RWPE1 (cell line): Measurements from ENCODE around the gene FREM2.
A peak's percentile ranks its signal among the peaks of the same experiment; 100 is the strongest.

Experiments used
- CTCF ChIA-PET: fragments of 350-600 bp; sonication (Branson Sonifier 250); formaldehyde crosslinking; extraction: SDS; loops from one replicate; lab custom pipeline; 2021; lab: Yijun Ruan, JAX
- POLR2A ChIA-PET: fragments of 400-600 bp; formaldehyde crosslinking; extraction: SDS; loops from one replicate; lab custom pipeline; 2020; ENCODE audit warnings: antibody characterized with exemption; ENCODE audit not compliant: low non-redundant PET; lab: Yijun Ruan, JAX
- DNase-seq: peaks from one replicate; pipeline ENCODE4 v3.0.0; 2012; ENCODE audit warnings: low spot score
- H3K27ac ChIP-seq: fragments of 450-650 bp; 2 replicates; pipeline ENCODE4 v1.5.1; 2017
- TF ChIP-seq, protein P1 (sequence below): fragments of 450-650 bp; conservative IDR thresholded peaks from 2 replicates; pipeline ENCODE4 v1.5.1; 2017; ENCODE audit warnings: low read depth, mild to moderate bottlenecking

FREM2 gene

DNA sequence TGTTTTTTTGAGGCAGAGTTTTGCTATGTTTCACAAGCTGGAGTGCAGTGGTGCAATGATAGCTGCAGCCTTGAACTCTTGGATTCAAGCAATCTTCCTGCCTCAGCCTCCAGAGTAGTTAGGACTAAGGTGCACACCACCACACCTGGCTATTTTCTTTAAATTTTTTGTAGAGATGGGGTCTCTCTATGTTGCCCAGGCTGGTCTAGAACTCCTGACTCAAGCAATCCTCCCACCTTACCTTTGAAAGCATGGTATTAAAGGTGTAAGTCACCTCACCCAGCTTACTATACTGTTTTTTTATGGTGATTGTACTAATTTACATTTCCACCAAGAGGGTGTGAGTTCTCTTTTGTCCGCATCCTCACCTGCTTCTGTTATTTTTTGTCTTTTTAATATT lies 110.0 kb downstream of the FREM2 start:
- POLR2A ChIA-PET = no interaction called here
- CTCF ChIA-PET = no interaction called here
- TF ChIP-seq, protein P1, sequence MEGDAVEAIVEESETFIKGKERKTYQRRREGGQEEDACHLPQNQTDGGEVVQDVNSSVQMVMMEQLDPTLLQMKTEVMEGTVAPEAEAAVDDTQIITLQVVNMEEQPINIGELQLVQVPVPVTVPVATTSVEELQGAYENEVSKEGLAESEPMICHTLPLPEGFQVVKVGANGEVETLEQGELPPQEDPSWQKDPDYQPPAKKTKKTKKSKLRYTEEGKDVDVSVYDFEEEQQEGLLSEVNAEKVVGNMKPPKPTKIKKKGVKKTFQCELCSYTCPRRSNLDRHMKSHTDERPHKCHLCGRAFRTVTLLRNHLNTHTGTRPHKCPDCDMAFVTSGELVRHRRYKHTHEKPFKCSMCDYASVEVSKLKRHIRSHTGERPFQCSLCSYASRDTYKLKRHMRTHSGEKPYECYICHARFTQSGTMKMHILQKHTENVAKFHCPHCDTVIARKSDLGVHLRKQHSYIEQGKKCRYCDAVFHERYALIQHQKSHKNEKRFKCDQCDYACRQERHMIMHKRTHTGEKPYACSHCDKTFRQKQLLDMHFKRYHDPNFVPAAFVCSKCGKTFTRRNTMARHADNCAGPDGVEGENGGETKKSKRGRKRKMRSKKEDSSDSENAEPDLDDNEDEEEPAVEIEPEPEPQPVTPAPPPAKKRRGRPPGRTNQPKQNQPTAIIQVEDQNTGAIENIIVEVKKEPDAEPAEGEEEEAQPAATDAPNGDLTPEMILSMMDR = no peak
- H3K27ac ChIP-seq = no peak overlapping the region
- no peak for DNase-seq

DNA sequence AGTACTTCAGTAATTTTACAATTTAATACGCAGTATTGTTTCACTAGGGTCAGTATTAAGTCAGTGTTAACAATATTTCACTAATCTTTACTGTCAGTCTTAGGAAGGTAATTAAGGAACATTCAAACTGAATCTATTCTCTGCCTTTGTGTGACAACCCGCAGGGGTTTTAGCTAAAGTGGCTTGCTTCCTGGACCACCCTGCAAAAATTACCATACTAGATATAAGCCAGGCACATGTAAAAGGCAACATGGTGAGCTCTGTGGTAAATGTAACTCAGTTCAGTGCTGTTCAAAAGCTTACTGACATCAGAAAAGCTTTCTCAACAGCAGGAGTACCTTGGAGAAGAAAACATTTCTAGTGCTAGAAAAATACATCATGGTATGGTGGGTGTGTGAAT lies 116.7 kb downstream of the FREM2 start:
- ChIA-PET POLR2A (no interaction called here), CTCF (no interaction called here)
- no peak overlapping the region for H3K27ac ChIP-seq
- TF ChIP-seq, protein P1 = no peak
- no peak for DNase-seq

DNA sequence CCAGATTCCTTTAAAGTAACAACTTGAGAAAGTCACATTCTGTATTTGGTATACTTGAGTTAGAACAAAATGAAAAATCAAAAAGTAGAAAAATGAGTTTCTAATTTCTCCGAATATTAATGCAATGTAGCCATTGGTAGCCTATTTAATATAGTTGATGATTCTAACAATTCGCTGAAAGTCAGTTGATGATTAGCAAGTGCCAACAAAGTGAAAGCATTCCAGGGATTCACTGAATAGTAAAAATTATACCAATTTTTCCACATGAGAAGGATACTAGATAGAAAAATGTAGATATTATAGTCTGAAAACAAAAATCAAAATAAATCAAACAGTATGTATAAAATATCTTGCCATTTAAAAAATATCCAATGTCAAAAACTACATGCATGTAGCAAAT lies 117.2 kb downstream of the FREM2 start:
- no peak for DNase-seq
- ChIA-PET POLR2A (no interaction called here), CTCF (no interaction called here)
- H3K27ac ChIP-seq = no peak overlapping the region
- TF ChIP-seq, protein P1 = no peak

DNA sequence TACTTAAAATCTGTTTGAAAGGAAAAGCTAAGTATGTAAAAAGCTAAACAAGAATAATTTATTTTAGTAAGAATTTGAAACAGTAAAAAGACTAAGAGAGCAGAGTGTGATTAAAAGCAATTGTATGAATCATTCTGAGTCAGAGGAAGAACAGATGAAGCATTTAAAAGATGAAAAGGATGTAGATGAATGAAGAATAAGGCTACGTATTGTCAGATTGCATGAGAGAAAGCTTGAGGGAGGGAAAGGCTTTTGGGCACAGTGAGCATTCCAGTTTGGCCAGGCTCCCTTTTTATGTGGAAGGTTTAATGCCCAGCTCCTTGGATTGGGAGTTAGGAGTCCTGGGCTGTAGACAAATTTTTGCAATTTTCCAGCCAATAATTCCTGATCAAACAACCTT lies 117.7 kb downstream of the FREM2 start:
- POLR2A ChIA-PET = no interaction called here
- TF ChIP-seq, protein P1 = no peak
- CTCF ChIA-PET = no interaction called here
- no peak overlapping the region for H3K27ac ChIP-seq
- DNase-seq = peak; percentile 10

DNA sequence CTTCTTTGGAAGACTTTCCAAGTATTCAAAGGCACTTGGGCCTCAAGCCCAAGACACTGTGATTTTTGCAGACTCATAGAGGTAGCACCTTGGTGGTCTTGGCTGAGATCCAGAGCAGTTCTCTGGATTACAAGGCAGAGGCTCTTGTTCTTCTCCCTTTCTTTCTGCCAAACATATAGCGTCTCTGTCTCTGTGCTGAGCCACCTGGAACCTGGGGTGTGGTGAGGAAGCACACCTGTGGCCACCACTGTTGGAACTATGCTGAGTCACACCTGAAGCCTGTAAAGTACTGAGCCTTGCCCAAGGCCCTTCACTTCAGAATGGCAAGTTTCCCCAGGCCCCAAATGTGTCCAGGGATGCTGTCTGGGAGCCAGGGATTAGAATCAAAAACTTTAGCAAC lies 127.5 kb downstream of the FREM2 start:
- ChIA-PET POLR2A (no interaction called here), CTCF (no interaction called here)
- no peak overlapping the region for H3K27ac ChIP-seq
- TF ChIP-seq, protein P1 = no peak
- DNase-seq = no peak

DNA sequence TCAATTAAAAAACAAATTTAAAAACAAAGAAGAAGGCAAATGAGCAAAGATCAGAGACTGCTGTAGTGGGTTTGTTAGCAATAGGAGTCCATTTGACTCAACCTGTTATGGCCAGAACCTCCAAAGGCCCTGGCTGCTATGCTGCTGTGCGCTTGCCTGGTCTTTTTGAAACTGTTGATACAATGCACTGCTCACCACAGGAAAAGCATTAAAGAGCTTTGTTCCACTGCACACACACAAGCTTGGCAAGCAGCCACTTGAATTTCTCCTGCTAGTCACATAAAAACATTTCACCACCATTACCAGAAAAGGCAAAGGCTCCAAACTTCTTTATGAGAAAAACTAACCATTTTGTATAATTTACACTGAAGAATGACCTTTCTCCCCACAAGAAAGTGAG lies 132.2 kb downstream of the FREM2 start:
- H3K27ac ChIP-seq = no peak overlapping the region
- CTCF ChIA-PET = no interaction called here
- POLR2A ChIA-PET = no interaction called here
- DNase-seq = no peak
- TF ChIP-seq, protein P1 = no peak

DNA sequence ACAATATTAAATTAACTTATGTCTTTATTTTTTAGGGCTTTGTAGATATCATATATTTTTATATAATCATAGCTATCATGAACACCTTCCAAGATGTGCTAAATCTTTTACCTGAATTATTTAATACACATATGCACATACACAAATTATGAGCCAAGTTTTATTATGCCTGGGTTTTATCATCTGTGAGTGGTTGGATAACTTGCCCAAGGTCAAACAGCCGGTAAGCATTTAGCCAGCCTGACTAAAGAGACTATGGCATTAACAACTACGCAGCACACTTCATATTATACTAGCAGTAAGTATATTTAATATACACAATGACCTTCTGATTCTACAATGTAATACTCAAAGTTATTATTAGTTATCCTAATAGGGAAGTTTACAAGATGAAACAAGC lies 132.7 kb downstream of the FREM2 start:
- no peak overlapping the region for H3K27ac ChIP-seq
- POLR2A ChIA-PET = no interaction called here
- CTCF ChIA-PET = no interaction called here
- no peak for DNase-seq
- TF ChIP-seq, protein P1 = no peak
